ENCODE measurements around the gene SELENBP1. TPM values are rescaled to one million over a fixed set of nuclear protein-coding genes. Genes with fewer than 3 reads are reported as not detected.
"Not testable (repeated sequence)": the region's sequence is repeated elsewhere in the genome, so short reads cannot be mapped to it uniquely, and the experiment has no call there.

Gene SELENBP1
- polyA plus RNA-seq, 1 donor from 2014 or later, result not detected

DNA sequence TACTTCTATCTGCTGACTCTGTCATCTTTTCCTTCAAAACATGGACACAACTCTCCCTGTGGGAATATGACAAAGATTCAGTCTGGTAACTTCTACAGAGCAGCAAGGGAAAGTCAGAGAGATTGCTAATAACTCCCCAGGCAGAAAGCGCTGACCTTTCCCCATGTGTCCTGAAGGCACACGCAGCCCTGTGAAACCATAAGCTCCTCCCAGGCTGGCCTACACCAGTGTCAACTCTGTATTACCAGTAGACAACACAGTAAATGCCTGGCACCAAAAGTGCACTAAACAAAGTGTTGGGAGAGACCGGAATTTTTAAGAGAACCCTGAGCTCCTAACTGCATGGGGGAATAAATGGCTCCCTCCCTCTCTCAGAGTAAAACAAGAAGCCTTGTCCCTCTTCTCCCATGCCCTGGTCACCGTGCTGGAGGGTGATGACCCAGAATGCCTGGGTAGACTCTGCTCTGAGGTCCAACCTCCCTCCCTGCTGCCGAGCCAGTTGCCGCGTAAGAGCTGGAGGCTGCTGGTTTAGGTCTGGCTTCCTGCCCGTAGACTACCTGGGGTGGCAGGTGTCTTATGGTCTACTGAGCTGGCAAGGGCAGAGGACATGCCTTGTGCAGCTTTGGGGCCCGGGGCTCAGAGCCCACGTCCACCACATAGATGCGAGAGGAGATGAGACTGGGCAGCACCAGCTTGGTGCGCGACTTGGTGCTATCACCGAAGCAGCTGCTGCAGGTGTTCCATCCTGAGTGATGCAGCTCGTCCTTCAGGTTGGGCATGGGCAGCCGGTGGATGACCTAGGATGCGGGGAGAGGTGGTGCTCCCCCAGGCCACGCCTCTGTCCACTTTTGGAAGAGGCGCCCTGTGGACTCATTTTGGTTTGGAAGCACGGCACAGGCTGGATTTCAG is 3.9 kb downstream of the SELENBP1 start:
- H3K4me3 Mint-ChIP-seq, result no peak overlapping the region
- no peaks in the 10 kb centered on the region for H3K36me3 Mint-ChIP-seq
- no peaks in the 10 kb centered on the region for H3K27me3 Mint-ChIP-seq
- H3K4me1 Mint-ChIP-seq, result peaks cover 0 to 2% (median 0%) of the 10 kb centered on the region in 3 donors
- peak overlapping the region in 1 of 3 donors; percentile 5 for H3K27ac Mint-ChIP-seq
- H3K9me3 Mint-ChIP-seq, result no peaks in the 10 kb centered on the region

GRCh38 chr1:151367658-151368392 is 4.7 kb downstream of the SELENBP1 start:
- H3K4me3 Mint-ChIP-seq, result no peak overlapping the region
- H3K9me3 Mint-ChIP-seq, result no peaks in the 10 kb centered on the region
- H3K27ac Mint-ChIP-seq, result peak overlapping the region in 1 of 3 donors; percentile 5
- no peaks in the 10 kb centered on the region for H3K27me3 Mint-ChIP-seq
- no peaks in the 10 kb centered on the region for H3K36me3 Mint-ChIP-seq
- H3K4me1 Mint-ChIP-seq, result peaks cover 0 to 2% (median 0%) of the 10 kb centered on the region in 3 donors

DNA sequence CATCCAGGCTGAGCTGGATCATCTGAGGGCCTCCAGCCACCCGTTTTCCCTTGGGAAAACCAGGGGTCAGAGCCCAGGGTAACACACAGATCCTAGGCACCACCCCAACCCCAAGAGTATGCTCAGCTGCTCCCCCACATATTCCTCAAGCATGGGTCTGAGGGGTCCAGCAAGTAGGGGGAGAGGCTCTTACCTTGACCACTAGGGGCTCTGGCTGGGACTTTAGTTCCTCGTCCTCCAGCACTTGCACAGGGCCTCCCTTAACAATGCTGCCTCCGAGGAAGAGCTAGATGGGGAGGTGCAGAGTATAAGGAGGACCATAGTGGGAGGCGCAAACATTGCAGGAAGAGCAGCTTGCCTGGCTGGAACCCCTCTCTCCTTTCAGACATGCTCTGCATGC is 7.5 kb downstream of the SELENBP1 start:
- Mint-ChIP-seq H3K4me3 (no peak overlapping the region), H3K27ac (no peak overlapping the region), H3K4me1 (peaks cover 0 to 2% (median 0%) of the 10 kb centered on the region in 3 donors), H3K27me3 (no peaks in the 10 kb centered on the region), H3K36me3 (no peaks in the 10 kb centered on the region), H3K9me3 (no peaks in the 10 kb centered on the region)

DNA sequence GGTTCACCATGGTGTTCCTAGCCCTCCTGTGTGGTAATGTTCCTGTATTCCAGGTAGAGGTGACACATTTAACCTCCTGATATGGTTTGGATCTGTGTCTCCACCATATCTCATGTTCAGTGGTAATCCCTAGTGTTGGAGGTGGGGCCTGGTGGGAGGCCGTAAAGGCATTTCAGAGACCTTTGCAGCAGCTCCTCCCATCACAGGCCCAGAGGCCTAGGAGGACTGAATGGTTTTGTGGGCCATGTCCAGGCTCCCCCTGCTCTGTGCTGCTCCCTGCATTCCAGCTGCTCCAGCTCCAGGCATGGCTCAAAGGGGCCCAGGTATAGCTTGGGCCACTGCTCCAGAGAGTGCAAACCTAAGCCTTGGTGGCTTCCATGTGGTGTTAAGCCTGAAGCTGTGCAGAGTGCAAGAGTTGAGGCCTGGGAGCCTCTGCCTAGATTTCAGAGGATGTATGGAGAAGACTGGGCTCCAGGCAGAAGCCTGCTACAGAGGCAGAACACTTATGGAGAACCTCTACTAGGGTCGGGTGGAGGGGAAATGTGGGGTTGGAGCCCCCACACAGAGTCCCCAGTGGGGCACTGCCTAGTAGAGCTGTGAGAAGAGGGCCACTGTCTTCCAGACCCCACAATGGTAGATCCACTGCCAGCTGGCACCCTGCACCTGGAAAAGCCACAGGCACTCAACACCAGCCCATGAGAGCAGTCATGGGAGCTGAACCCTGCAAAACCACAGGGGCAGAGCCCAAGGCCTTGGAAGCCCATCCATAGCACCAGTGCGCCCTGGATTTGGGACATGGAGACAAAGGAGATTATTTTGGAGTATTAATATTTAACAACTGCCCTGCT is 10.0 kb downstream of the SELENBP1 start:
- no peak overlapping the region for H3K27ac Mint-ChIP-seq
- H3K36me3 Mint-ChIP-seq, result no peaks in the 10 kb centered on the region
- H3K4me1 Mint-ChIP-seq, result peaks cover 0 to 1% (median 0%) of the 10 kb centered on the region in 3 donors
- no peaks in the 10 kb centered on the region for H3K9me3 Mint-ChIP-seq
- H3K27me3 Mint-ChIP-seq, result no peaks in the 10 kb centered on the region
- peak overlapping the region in 1 of 4 donors; percentile 54 for H3K4me3 Mint-ChIP-seq

GRCh38 chr1:151361883-151362282 is 10.6 kb downstream of the SELENBP1 start:
- Mint-ChIP-seq H3K36me3 (no peaks in the 10 kb centered on the region), H3K4me1 (no peaks in the 10 kb centered on the region), H3K27me3 (no peaks in the 10 kb centered on the region), H3K27ac (no peak overlapping the region), H3K9me3 (no peaks in the 10 kb centered on the region), H3K4me3 (no peak overlapping the region)

DNA sequence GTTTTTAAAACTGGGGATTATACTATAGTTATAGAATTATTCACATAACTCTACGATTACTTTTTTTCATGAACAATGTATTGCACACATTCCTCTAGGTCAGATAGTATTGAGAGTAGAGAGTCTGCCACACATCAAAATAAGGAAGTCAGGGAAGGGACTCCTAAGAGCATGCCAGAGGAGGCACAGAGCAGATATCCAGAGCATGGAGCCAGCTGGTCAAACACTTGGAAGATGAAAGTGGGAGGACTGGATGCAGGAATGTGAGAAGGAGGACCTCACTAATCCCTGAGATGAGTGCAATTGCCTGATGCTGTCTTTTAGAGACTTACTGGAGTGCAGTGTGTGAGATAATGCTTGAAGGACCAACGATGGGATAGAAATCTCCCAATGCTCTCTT is 15.8 kb downstream of the SELENBP1 start:
- Mint-ChIP-seq H3K4me1 (no peaks in the 10 kb centered on the region), H3K27ac (no peak overlapping the region), H3K4me3 (no peak overlapping the region), H3K36me3 (no peaks in the 10 kb centered on the region), H3K27me3 (no peaks in the 10 kb centered on the region), H3K9me3 (peaks cover 0 to 1% (median 0%) of the 10 kb centered on the region in 3 donors)

- H3K36me3 Mint-ChIP-seq, result no peaks in the 10 kb centered on the region
- no peaks in the 10 kb centered on the region for H3K27me3 Mint-ChIP-seq
- peak overlapping the region in 1 of 4 donors; percentile 38 for H3K4me3 Mint-ChIP-seq
- H3K4me1 Mint-ChIP-seq, result peaks cover 8 to 11% (median 10%) of the 10 kb centered on the region in 3 donors
- H3K27ac Mint-ChIP-seq, result no peak overlapping the region
- H3K9me3 Mint-ChIP-seq, result peaks cover 0 to 3% (median 3%) of the 10 kb centered on the region in 3 donors
Measured at GRCh38 chr1:151352021-151352718, 20.3 kb downstream of the SELENBP1 start.

DNA sequence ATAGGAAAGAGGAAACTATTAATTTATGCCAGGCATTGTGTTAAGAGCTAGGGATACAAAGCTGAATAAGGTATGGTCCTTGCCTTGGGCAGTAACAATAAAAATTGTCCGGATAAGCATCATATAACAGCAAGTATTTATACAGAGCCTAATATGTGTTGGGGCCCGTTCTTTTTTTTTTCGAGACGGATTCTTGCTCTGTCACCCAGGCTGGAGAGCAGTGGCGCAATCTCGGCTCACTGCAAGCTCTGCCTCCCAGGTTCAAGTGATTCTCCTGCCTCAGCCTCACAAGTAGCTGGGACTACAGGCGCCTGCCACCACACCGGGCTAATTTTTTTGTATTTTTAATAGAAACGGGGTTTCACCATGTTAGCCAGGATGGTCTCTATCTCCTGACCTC is 22.2 kb downstream of the SELENBP1 start:
- H3K27ac Mint-ChIP-seq, result peak overlapping the region in 1 of 3 donors; percentile 17
- not testable (repeated sequence) for H3K4me3 Mint-ChIP-seq

GRCh38 chr1:151347523-151348246 is 24.8 kb downstream of the SELENBP1 start:
- Mint-ChIP-seq H3K27me3 (no peaks in the 10 kb centered on the region), H3K4me1 (peaks cover 21 to 30% (median 24%) of the 10 kb centered on the region in 3 donors), H3K9me3 (peaks cover 0 to 3% (median 3%) of the 10 kb centered on the region in 3 donors), H3K36me3 (peaks cover 3% of the 10 kb centered on the region), H3K4me3 (peak overlapping the region; percentile 93 to 99 (median 96)), H3K27ac (peak overlapping the region; percentile 97 to 99 (median 99))

More for the DNA sequence above, 22.2 kb downstream of the SELENBP1 start:
- H3K9me3 Mint-ChIP-seq, H3K36me3 Mint-ChIP-seq, H3K27me3 Mint-ChIP-seq: not testable (repeated sequence)
- H3K4me1 Mint-ChIP-seq, result peaks cover 20 to 21% (median 20%) of the 10 kb centered on the region in 3 donors

DNA sequence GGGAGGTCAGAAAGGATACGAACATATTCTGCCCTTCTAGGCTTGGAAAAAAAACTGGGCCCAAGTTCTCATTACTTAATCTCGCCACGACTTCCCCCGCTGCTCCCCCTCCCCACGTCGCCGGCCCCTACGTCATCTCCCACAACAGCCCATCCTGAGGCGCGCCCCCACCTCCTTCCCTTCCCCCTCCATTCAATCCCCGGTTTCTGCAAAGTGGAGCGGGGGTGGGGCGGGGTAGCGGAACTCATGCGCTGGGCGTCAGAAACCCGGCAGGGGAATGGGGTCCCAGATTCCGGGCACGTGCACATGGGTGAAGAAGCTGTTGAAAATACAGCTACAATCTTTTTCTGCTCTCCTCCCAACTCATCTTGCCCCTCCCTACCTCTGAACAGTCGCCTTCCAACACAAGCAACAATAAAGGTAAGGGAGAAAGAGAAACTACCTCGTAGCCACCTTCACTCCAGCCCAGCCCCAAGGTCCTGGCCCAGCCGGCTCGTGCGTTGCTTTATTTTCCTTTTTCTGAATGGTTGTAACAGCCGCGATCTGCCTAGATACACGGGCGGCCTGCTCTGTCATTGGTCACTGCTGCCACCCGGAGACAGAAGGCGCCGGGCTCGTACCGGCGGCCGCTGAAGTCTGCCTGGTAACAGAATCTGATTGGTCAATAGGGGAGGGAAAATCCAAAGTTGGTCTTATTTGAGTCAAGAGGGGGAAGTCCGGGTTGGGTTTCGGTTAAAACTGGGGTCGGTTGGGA is 25.6 kb downstream of the SELENBP1 start, which contains the start of gene RFX5:
Gene RFX5, minus strand, starts transcription at position 484 of the 754 bp plus-strand sequence. CDS start 932 bp downstream, outside the sequence.
- peaks cover 21 to 30% (median 24%) of the 10 kb centered on the region in 3 donors for H3K4me1 Mint-ChIP-seq
- H3K4me3 Mint-ChIP-seq, result peak within 1 kb of the TSS; percentile 93 to 99 (median 96)
- H3K27ac Mint-ChIP-seq, result peak within 1 kb of the TSS; percentile 97 to 99 (median 99)
- H3K36me3 Mint-ChIP-seq, result peaks cover 3% of the 10 kb centered on the region
- H3K9me3 Mint-ChIP-seq, result peaks cover 0 to 3% (median 3%) of the 10 kb centered on the region in 3 donors
- H3K27me3 Mint-ChIP-seq, result no peaks in the 10 kb centered on the region

GRCh38 chr1:151346082-151346768 is 26.3 kb downstream of the SELENBP1 start:
- Mint-ChIP-seq H3K4me1 (peaks cover 21 to 30% (median 24%) of the 10 kb centered on the region in 3 donors), H3K4me3 (peak overlapping the region; percentile 93 to 99 (median 96)), H3K36me3 (peaks cover 3% of the 10 kb centered on the region), H3K27me3 (no peaks in the 10 kb centered on the region), H3K9me3 (peaks cover 0 to 3% (median 1%) of the 10 kb centered on the region in 3 donors), H3K27ac (peak overlapping the region; percentile 97 to 99 (median 99))

GRCh38 chr1:151344291-151344690 is 28.2 kb downstream of the SELENBP1 start:
- Mint-ChIP-seq H3K27me3 (no peaks in the 10 kb centered on the region), H3K4me3 (peak overlapping the region in 3 of 4 donors; percentile 30 to 67 (median 57)), H3K36me3 (peaks cover 3% of the 10 kb centered on the region), H3K27ac (peak overlapping the region; percentile 45 to 82 (median 75)), H3K4me1 (peaks cover 27 to 40% (median 32%) of the 10 kb centered on the region in 3 donors), H3K9me3 (peaks cover 0 to 1% (median 0%) of the 10 kb centered on the region in 3 donors)
